ENCODE measurements around the gene PROB1.

DNA sequence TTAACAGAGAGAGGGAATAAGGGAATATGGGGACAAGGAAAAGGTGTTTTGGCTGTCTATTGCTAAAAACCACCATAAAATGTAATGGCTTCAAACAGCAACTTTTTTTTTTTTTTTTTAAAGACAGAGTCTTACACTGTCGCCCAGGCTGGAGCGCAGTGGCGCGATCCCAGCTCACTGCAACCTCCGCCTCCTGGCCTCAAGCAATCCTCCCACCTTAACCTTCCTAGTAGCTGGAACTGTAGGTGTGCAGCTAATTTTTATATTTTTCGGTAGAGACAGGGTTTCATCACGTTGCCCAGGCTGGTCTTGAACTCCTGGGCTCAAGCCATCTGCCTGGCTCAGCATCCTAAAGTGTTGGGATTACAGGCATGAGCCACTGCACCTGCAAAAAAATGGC is 13.3 kb upstream of the PROB1 start:
- TF ChIP-seq CTCF (conservative IDR thresholded peaks at IDR 0.05; ENCODE audit: low read depth, low read length) (no peak), EZH2 (IDR thresholded peaks at IDR 0.05; ENCODE audit: low read length, unreplicated experiment) (no peak)
